ENCODE data around the gene FBXW9.

The FBXW9 gene

DNA sequence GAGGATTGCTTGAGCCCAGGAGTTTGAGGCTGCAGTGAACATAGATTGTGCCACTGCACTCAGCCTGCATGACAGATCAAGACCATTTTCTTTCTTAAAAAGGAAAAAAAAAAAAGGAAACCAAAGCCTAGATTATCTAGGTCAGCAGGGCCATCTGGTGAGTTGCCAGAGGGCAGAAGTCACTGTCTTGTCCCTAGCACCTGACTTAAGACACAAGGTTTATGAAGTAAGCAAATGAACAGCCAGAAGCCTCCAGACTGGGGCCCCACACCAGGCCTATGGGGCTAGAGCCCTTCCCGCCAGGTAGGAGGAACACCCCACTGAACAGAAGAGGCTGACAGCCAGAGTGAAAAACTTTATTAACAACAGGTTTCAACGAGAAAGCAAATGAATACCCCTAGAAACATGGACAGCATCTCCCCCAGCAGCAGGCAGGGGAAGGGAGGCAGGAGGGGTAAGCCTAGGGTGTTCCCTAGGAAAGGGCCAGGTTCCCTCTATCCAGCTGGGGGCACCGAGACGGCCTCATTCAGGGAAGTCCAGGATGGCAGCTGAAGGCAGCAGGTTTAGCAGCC lies 28.6 kb downstream of the FBXW9 start:
- Histone ChIP-seq H3K4me3 (ENCODE audit: low read depth, low read length) (peak overlapping the region; percentile 94; the same call in 1 of the 2 replicates), H3K27ac (ENCODE audit: low read depth, low read length) (no peak overlapping the region), H3K27me3 (ENCODE audit: insufficient read depth, low read length) (no peaks in the 10 kb centered on the region), H2AFZ (ENCODE audit: low read length, unreplicated experiment) (no peak overlapping the region), H3K4me1 (ENCODE audit: control insufficient read depth, insufficient read depth, low read length, unreplicated experiment) (peaks cover 22% of the 10 kb centered on the region), H3K79me2 (ENCODE audit: control insufficient read depth, insufficient read depth, low read length, unreplicated experiment) (peaks cover 22% of the 10 kb centered on the region), H3K36me3 (ENCODE audit: insufficient read depth, low read length) (no peaks in the 10 kb centered on the region)

DNA sequence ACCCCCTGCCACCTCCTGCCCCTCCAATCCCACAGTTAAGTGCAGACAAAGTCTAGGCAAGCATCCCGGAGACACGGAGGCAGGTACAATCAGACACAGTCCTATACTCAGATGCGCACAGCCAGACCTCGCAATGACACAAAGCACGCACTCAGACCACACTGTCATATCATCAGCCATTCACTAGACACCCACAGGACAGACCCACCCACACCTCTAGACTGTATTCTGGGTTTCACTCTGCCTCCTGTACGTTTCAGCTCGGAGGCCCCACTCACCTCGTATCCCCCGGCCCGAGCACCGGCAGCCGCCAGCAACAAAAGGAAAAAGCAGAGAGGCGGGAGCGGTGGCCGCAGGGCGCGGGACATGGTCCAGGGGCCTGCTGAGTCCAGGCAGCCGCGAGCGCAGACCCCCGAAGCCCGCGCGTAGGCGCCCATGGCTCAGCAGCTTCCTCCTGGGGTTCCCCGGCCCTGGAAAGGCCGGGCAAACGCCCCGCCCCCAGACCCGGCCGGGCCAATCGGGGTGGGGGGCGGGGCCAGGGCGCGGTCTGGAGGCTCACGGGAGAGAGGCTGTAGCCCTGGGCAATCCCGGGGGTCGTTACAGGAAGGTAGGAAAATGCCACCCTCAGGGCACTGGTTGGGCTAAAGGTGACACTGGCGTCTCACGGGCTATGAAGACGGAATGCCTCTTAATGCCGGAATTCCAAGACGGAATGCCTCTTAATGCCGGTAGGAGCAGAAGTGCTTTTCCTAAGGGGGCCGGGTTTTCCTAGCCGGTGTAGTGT lies 30.0 kb downstream of the FBXW9 start, which contains the start of the genes MAN2B1 and WDR83:
MAN2B1 (minus strand) TSS at position 478 of the 784 bp plus-strand sequence; CDS start at position 437, 41 bp downstream.
WDR83 (plus strand) TSS at position 543 of the 784 bp plus-strand sequence. CDS start 2,984 bp downstream, outside the sequence.
- Histone ChIP-seq H3K27ac (ENCODE audit: low read depth, low read length) (peak within 1 kb of the TSS; percentile 19; the same call in 1 of the 2 replicates), H3K27me3 (ENCODE audit: insufficient read depth, low read length) (no peaks in the 10 kb centered on the region), H3K4me1 (ENCODE audit: control insufficient read depth, insufficient read depth, low read length, unreplicated experiment) (peaks cover 22% of the 10 kb centered on the region), H3K79me2 (ENCODE audit: control insufficient read depth, insufficient read depth, low read length, unreplicated experiment) (peaks cover 22% of the 10 kb centered on the region), H2AFZ (ENCODE audit: low read length, unreplicated experiment) (peak within 1 kb of the TSS; percentile 97), H3K36me3 (ENCODE audit: insufficient read depth, low read length) (no peaks in the 10 kb centered on the region), H3K4me3 (ENCODE audit: low read depth, low read length) (peak within 1 kb of the TSS; percentile 97)

DNA sequence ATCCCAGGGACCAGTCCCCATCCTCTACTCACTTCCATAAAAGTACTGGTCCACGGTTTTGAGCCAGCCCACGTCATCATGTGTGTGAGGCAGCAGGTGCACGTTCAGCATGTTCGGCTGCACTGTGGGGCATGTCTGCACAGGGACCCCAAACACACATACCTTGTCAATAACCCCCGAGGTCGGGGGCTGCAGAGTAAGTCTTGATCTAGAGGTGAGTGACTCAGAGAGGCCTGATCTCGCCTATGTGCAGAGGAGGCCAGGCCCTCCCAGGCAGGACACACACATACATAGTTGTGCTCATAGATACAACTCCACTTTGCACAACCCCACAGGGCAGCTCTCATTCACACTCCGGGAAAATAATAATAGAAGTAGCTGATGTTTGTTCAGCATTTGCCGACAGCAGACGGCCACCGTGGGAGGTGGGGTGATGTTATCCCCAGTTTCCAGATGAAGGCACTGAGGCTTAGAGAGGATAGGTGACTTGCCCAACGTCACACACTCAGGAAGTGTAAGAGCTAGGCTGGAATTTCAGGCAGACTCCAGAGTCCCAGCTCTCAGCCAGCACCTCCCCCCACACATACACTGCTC lies 30.7 kb downstream of the FBXW9 start:
- no peak overlapping the region for H2AFZ ChIP-seq (ENCODE audit: low read length, unreplicated experiment)
- H3K27me3 ChIP-seq (ENCODE audit: insufficient read depth, low read length) = no peaks in the 10 kb centered on the region
- peak overlapping the region; percentile 97 for H3K4me3 ChIP-seq (ENCODE audit: low read depth, low read length)
- no peak overlapping the region for H3K27ac ChIP-seq (ENCODE audit: low read depth, low read length)
- peaks cover 22% of the 10 kb centered on the region for H3K4me1 ChIP-seq (ENCODE audit: control insufficient read depth, insufficient read depth, low read length, unreplicated experiment)
- H3K36me3 ChIP-seq (ENCODE audit: insufficient read depth, low read length) = no peaks in the 10 kb centered on the region
- peaks cover 22% of the 10 kb centered on the region for H3K79me2 ChIP-seq (ENCODE audit: control insufficient read depth, insufficient read depth, low read length, unreplicated experiment)

DNA sequence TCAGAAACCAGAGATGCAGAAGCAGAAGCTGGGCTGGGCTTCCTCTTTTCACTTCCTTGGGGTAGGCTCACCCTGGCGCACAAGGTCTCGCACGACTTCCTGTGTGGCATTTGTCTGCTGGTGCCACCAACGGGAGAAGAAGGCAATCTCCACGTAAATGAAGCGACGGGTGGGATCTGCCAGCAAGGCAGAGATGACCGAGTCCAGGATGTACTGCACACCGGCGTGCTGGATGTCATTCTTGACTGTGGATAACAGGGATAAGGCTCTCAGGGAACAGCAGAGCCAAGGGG lies 31.2 kb downstream of the FBXW9 start:
- peaks cover 19% of the 10 kb centered on the region for H3K79me2 ChIP-seq (ENCODE audit: control insufficient read depth, insufficient read depth, low read length, unreplicated experiment)
- no peak overlapping the region for H3K4me3 ChIP-seq (ENCODE audit: low read depth, low read length)
- peaks cover 18% of the 10 kb centered on the region for H3K4me1 ChIP-seq (ENCODE audit: control insufficient read depth, insufficient read depth, low read length, unreplicated experiment)
- H3K27ac ChIP-seq (ENCODE audit: low read depth, low read length) = no peak overlapping the region
- no peaks in the 10 kb centered on the region for H3K36me3 ChIP-seq (ENCODE audit: insufficient read depth, low read length)
- H2AFZ ChIP-seq (ENCODE audit: low read length, unreplicated experiment) = no peak overlapping the region
- H3K27me3 ChIP-seq (ENCODE audit: insufficient read depth, low read length) = no peaks in the 10 kb centered on the region

DNA sequence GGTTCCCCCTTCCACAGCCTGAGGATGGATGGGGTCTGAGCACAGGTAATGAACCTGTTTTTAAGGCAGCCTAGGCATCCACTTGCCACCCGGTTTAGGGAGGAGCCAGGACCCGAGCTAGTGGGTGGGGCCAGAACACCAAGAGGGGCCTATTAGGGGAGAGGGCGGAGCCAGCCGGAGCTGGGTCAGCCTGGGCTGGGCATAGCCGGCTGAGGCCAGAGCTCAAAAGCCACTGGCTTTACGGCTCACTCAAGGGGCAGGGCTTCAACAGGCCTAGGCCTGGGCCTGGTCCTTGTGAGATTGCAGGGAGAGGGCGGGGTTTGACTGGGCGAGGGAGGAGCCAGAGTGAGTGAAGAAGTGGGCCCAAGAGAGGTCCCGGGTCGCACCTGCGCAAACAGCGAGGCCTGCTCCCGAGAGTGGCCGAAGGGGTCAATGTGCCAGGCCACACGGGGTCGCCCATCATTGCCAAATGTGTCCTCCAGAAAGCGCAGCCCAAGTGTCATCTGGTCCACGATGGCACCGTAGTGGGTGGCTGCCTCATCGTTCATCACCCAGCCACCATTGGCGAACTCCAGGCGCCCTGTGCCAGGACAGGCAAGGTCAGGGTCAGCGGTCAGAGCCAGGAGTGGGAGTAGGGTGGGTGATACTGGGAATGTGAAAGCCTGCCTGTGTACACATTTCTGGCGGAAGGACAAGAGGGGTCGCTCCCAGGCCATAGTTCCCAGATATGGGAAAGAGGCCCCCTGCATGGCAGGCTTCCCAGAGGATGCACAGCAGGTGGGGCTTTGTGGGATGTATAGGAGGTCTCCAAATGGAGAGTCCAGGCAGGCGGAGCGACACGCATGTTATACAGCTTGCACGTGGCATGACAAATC lies 31.8 kb downstream of the FBXW9 start:
- Histone ChIP-seq H3K27ac (ENCODE audit: low read depth, low read length) (no peak overlapping the region), H3K36me3 (ENCODE audit: insufficient read depth, low read length) (no peaks in the 10 kb centered on the region), H3K4me3 (ENCODE audit: low read depth, low read length) (no peak overlapping the region), H2AFZ (ENCODE audit: low read length, unreplicated experiment) (no peak overlapping the region), H3K79me2 (ENCODE audit: control insufficient read depth, insufficient read depth, low read length, unreplicated experiment) (peaks cover 14% of the 10 kb centered on the region), H3K4me1 (ENCODE audit: control insufficient read depth, insufficient read depth, low read length, unreplicated experiment) (peaks cover 17% of the 10 kb centered on the region), H3K27me3 (ENCODE audit: insufficient read depth, low read length) (no peaks in the 10 kb centered on the region)

DNA sequence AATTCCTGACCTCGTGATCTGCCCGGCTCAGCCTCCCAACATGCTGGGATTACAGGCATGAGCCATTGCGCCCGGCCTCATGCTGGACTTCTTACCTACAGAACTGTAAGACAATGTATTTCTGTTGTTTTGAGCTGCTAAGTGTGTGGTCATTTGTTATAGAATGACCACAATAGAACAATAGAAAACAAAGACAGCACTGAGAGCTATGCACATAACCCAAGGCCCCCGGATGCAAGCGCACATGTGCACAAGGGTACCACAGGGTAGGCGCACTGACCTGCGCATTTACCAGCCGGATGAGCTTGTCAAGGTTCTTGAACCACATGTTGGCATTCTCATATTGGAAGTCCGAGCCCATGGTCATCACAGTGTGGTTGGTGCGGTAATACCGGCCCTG lies 35.5 kb downstream of the FBXW9 start:
- H3K4me3 ChIP-seq (ENCODE audit: low read depth, low read length) = no peak overlapping the region
- peaks cover 4% of the 10 kb centered on the region for H3K4me1 ChIP-seq (ENCODE audit: control insufficient read depth, insufficient read depth, low read length, unreplicated experiment)
- no peaks in the 10 kb centered on the region for H3K79me2 ChIP-seq (ENCODE audit: control insufficient read depth, insufficient read depth, low read length, unreplicated experiment)
- H3K27ac ChIP-seq (ENCODE audit: low read depth, low read length) = no peak overlapping the region
- no peaks in the 10 kb centered on the region for H3K27me3 ChIP-seq (ENCODE audit: insufficient read depth, low read length)
- peaks cover 2% of the 10 kb centered on the region; the same call in 1 of the 2 replicates for H3K36me3 ChIP-seq (ENCODE audit: insufficient read depth, low read length)
- H2AFZ ChIP-seq (ENCODE audit: low read length, unreplicated experiment) = no peak overlapping the region

DNA sequence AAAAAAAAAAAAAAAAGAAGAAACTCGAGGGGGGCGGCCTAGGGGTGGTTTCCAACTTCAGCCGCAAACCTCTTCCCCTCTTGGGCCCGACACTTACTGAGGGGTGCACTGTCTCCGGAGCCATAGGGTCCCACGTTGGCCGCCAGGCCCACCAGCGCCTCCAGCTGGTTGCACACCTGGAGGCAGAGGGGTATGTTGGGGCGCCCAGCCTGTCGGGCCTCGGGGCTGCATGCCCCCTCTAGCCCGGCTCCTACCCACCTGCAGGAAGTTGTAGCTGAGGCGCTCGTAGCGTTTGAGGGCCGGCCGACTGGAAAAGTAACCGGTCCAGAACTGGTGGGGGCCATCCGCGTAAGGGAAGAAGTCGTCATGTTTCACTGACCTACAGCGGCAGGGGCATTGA lies 38.5 kb downstream of the FBXW9 start:
- peaks cover 2% of the 10 kb centered on the region; the same call in 1 of the 2 replicates for H3K36me3 ChIP-seq (ENCODE audit: insufficient read depth, low read length)
- H3K27me3 ChIP-seq (ENCODE audit: insufficient read depth, low read length) = no peaks in the 10 kb centered on the region
- no peaks in the 10 kb centered on the region for H3K4me1 ChIP-seq (ENCODE audit: control insufficient read depth, insufficient read depth, low read length, unreplicated experiment)
- H3K79me2 ChIP-seq (ENCODE audit: control insufficient read depth, insufficient read depth, low read length, unreplicated experiment) = no peaks in the 10 kb centered on the region
- H3K27ac ChIP-seq (ENCODE audit: low read depth, low read length) = no peak overlapping the region
- H3K4me3 ChIP-seq (ENCODE audit: low read depth, low read length) = no peak overlapping the region
- no peak overlapping the region for H2AFZ ChIP-seq (ENCODE audit: low read length, unreplicated experiment)

DNA sequence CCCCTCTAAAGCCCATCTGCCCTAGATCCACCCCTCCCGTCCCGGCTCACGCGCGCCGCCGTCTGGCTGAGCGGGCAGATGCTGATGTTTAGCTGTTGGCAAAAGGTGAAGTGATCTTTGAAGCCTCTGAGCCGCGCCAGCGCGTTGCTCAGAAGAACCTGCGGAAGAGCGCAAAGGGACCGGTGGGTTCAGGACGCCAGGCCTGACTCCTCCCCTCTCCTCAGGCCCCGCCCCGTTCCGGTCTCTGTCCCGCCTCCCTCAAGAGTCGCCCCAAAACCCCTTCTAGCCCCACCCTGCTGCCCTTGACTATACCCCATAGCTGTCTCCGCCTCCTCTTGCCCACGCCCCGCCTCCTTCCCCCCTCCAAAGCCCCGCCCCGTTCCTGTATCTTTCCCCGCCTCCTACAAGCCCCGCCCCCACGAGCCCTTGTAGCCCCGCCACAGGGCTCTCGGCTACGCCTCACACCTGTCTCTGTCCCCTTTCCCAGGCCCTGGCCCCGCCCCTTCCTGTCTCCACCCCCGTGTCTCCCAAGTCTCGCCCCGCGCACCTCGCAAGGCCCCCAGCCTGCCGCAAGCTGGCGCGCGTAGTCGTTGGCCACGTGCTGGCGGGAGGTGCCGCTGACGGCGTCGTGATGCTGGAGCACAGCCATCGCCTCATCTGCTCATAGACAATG lies 39.4 kb downstream of the FBXW9 start:
- Histone ChIP-seq H3K27me3 (ENCODE audit: insufficient read depth, low read length) (no peaks in the 10 kb centered on the region), H2AFZ (ENCODE audit: low read length, unreplicated experiment) (no peak overlapping the region), H3K36me3 (ENCODE audit: insufficient read depth, low read length) (peaks cover 2% of the 10 kb centered on the region; the same call in 1 of the 2 replicates), H3K27ac (ENCODE audit: low read depth, low read length) (no peak overlapping the region), H3K4me1 (ENCODE audit: control insufficient read depth, insufficient read depth, low read length, unreplicated experiment) (no peaks in the 10 kb centered on the region), H3K4me3 (ENCODE audit: low read depth, low read length) (no peak overlapping the region), H3K79me2 (ENCODE audit: control insufficient read depth, insufficient read depth, low read length, unreplicated experiment) (no peaks in the 10 kb centered on the region)

DNA sequence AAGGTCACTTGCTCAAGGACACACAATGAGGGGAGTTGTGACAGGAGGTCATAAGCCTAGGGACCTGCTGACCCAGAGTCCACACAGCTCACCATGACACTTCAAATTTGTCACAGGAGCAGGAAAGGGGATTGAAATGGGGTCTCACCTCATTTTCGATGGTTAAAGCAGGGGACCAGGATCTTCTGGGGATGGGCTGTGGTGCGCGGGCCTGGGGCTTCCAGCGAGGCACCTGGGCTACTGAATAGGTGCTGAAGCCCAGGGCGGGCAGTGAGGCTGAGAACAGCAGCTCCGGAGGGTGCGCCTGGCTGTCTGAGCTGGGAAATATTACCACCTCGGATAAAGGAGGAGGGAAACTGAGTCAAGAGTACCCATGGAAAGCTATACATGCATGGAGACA lies 40.9 kb downstream of the FBXW9 start:
- Histone ChIP-seq H3K4me3 (ENCODE audit: low read depth, low read length) (no peak overlapping the region), H3K36me3 (ENCODE audit: insufficient read depth, low read length) (peaks cover 2% of the 10 kb centered on the region; the same call in 1 of the 2 replicates), H2AFZ (ENCODE audit: low read length, unreplicated experiment) (no peak overlapping the region), H3K79me2 (ENCODE audit: control insufficient read depth, insufficient read depth, low read length, unreplicated experiment) (no peaks in the 10 kb centered on the region), H3K4me1 (ENCODE audit: control insufficient read depth, insufficient read depth, low read length, unreplicated experiment) (no peaks in the 10 kb centered on the region), H3K27me3 (ENCODE audit: insufficient read depth, low read length) (no peaks in the 10 kb centered on the region), H3K27ac (ENCODE audit: low read depth, low read length) (no peak overlapping the region)

DNA sequence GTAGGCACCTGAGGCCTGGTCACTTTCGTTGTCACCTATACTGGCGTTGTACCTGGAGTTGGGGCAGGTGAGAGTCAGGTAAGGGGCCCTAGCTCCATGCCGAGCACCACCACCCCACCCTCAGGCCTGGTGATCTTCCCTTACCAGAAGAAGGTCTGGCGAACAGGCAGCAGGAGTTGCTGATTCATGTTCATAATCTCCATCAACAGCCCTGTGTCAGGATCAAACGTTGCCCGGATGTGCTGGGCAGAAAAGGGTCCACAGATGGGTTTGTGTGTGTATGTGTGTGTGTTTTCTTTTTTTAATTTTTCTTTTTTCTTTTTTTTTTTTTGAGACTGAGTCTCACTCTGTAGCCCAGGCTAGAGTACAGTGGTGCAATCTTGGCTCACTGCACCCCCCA lies 44.2 kb downstream of the FBXW9 start:
- no peak overlapping the region for H2AFZ ChIP-seq (ENCODE audit: low read length, unreplicated experiment)
- H3K79me2 ChIP-seq (ENCODE audit: control insufficient read depth, insufficient read depth, low read length, unreplicated experiment) = no peaks in the 10 kb centered on the region
- H3K27me3 ChIP-seq (ENCODE audit: insufficient read depth, low read length) = no peaks in the 10 kb centered on the region
- no peaks in the 10 kb centered on the region for H3K4me1 ChIP-seq (ENCODE audit: control insufficient read depth, insufficient read depth, low read length, unreplicated experiment)
- no peak overlapping the region for H3K4me3 ChIP-seq (ENCODE audit: low read depth, low read length)
- H3K36me3 ChIP-seq (ENCODE audit: insufficient read depth, low read length) = peaks cover under 1% of the 10 kb centered on the region; the same call in 1 of the 2 replicates
- no peak overlapping the region for H3K27ac ChIP-seq (ENCODE audit: low read depth, low read length)

Data from ACC112 (cell line).